ENCODE measurements around the gene ALG8. TPM values are rescaled to one million over a fixed set of nuclear protein-coding genes. Genes with fewer than 3 reads are reported as not detected.
"Not testable (repeated sequence)": the region's sequence is repeated elsewhere in the genome, so short reads cannot be mapped to it uniquely, and the experiment has no call there.

ALG8 gene
- total RNA-seq, 8 experiments from 2014 or later, result 30.6 to 74.1 (median 41.9) TPM

DNA sequence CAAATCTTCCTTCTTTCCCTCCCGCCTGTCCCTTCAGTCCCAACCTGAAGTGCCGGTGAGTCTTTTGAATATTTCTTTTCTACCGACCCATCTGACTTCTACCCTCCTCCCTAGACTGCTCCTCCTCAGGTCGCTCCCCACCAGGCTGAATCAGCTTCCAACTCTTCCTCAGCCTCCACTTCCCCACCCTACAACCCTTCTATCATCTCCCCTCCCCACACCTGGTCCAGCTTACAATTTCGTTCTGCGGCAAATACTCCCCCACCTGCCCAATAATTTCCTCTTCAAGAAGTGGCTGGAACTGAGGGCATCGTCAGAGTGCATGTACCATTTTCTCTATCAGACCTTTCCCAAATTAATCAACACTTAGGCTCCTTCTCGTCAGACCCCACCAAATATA, 57.3 kb downstream of the ALG8 start:
- no peak for ATAC-seq (replicated peaks in 6 of 8)
- peaks cover 19 to 21% of the 10 kb centered on the region in 2 donors for H3K4me1 ChIP-seq (replicated peaks in 1 of 2)
- in situ Hi-C loops (cut with MboI; ENCODE audit: low pct_unique_long_range_greater_than_20kb in 2 of 9, low sequenced_read_pairs in 9 of 9, unreplicated experiment in 9 of 9), result no loop called here
- WGBS, 10 experiments, result 68 to 97% (median 80%) methylated on average over 1 to 8 of the region's 8 CpGs; no CpG with 5 or more reads in 2 of the 10 experiments
- H3K27ac ChIP-seq, result no peak overlapping the region
- no peak overlapping the region for H3K4me3 ChIP-seq

DNA sequence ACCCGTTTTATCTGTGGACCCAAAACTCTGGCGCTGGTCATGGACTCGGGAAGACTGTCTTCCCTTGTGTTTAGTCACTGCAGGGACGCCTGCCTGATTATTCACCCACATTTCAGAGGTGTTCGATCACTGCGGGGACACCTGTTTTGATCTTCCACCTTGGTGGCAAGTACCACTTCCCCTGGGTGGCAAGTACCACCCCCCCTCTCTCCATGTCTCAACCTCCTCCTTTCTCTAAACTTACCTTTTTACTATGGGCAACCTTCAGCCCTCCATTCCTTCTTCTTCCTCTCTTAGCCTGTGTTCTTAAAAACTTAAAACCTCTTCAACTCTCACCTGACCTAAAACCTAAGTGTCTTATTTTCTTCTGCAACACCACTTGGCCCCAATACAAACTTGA, 57.8 kb downstream of the ALG8 start:
- in situ Hi-C loops (cut with MboI; ENCODE audit: low pct_unique_long_range_greater_than_20kb in 2 of 9, low sequenced_read_pairs in 9 of 9, unreplicated experiment in 9 of 9), result no loop called here
- ATAC-seq (replicated peaks in 6 of 8), result no peak
- Histone ChIP-seq H3K4me1 (replicated peaks in 1 of 2) (peaks cover 19 to 23% of the 10 kb centered on the region in 2 donors), H3K27ac (no peak overlapping the region), H3K4me3 (no peak overlapping the region)
- 50 to 100% (median 89%) methylated on average over 1 to 6 of the region's 6 CpGs; no CpG with 5 or more reads in 4 of the 10 experiments for WGBS, 10 experiments

DNA sequence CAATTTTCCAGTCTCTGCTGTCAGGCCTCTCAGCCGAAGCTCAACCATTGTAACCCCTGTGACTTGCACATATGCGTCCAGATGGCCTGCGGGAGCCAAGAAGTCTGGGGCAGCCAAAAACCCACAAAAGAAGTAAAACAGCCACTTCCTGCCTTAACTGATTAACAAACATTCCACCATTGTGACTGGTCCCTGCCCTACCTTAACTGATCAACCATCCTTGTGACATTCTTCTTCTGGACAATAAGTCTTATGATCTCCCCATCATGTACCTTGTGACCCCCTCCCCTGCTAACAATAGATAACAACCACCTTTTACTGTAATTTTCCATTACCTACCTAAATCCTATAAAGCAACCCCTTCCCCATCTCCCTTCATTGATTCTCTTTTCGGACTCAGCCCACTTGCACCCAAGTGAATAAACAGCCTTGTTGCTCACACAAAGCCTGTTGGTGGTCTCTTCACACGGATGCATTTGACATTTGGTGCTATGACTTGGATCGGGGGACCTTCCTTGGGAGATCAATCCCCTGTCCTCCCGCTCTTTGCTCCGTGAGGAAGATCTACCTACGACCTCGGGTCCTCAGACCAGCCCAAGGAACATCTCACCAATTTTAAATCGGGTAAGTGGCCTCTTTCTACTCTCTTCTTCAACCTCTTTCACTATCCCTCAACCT, 58.5 kb downstream of the ALG8 start:
- Histone ChIP-seq H3K4me3 (no peak overlapping the region), H3K27ac (no peak overlapping the region), H3K4me1 (replicated peaks in 1 of 2) (peaks cover 19 to 26% of the 10 kb centered on the region in 2 donors)
- no peak for ATAC-seq (replicated peaks in 6 of 8)
- WGBS, 10 experiments, result 61 to 100% (median 91%) methylated on average over 1 to 11 of the region's 11 CpGs; no CpG with 5 or more reads in 1 of the 10 experiments
- in situ Hi-C loops (cut with MboI; ENCODE audit: low pct_unique_long_range_greater_than_20kb in 2 of 9, low sequenced_read_pairs in 9 of 9, unreplicated experiment in 9 of 9), result no loop called here

DNA sequence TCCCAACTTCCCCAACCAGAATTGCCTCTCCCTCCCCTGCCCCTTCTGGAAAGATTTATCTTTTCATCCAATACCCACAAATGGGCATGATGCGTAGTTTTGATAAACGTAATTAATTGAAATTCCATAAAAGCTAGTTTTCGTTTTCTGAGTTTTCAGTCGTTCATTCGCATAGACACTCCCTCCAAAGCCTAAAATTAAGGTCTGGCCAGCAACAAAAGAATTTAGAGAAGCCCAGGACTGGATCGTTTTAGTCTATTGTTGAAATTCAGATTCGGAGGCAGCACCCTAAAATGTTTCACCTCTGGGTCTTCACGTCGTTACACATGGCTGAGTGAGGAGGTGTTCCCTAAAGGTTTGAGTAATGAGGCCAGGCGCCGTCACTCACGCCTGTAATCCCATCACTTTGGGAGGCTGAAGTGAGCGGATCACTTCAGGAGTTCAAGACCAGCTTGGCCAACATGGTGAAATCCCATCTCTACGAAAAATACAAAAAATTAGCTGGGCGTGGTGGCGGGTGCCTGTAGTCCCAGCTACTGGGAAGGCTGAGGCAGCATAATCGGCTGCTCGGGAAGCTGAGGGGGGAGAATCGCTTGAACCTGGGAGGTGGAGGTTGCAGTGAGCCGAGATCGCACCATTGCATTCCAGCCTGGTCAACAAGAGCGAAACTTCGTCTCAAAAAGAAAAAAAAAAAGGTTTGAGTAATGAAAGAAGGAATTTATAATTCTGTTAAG, 59.2 kb downstream of the ALG8 start:
- in situ Hi-C loops (cut with MboI; ENCODE audit: low pct_unique_long_range_greater_than_20kb in 2 of 9, low sequenced_read_pairs in 9 of 9, unreplicated experiment in 9 of 9), result no loop called here
- WGBS, 10 experiments, result 36 to 85% (median 71%) methylated on average over 1 to 19 of the region's 23 CpGs
- Histone ChIP-seq H3K27ac (peak overlapping the region; percentile 78 to 91), H3K4me3 (peak overlapping the region; percentile 67 to 100 (median 83)), H3K4me1 (replicated peaks in 1 of 2) (peaks cover 19 to 26% of the 10 kb centered on the region in 2 donors)
- ATAC-seq (replicated peaks in 6 of 8), result peak in 2 of 8 experiments; percentile 13 to 25

DNA sequence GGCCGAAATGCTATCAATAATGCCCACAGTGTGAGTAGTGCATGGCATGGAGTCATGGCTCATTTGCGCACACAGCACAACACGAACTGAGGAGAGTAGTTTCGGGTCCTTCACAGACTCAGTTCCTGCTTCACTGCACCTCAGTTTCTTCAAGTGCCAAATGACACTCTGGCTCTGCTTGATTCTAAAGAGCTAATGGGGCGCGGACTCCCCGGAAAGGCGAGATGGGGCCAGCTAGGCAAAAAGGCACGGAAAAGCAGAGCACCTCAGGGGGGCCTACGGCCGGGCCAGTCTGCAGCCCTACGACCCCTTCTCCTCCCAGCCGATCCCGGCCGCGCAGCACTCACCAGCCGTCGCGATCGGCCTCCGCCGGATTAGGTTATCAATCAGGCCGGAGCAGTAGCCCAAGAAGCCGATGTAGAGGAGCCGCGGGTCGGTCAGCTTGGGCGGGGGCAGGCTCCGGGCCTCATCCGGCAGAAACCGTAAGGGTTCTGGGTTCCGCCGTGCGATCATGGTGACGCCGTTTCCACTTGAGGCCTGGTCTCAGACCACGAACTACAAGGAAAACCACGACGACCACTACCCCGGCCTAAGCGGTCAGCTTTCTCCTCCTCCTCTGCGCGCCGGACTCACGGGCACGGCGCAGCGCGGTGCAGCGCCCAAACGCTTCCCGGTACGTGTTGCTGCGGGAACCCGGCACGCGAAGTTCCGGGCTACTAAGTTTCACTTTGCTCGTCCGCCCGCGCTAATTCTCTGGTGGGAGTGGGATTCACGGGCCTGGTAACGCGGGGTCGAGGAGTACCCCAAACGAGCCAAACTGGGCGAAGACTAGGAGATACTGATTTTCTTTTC, 60.0 kb downstream of the ALG8 start, which contains the start of gene NDUFC2:
Gene NDUFC2 (minus strand): TSS at position 631 of the 852 bp plus-strand sequence. CDS start 118 bp downstream, at position 513.
- in situ Hi-C loops (cut with MboI; ENCODE audit: low pct_unique_long_range_greater_than_20kb in 2 of 9, low sequenced_read_pairs in 9 of 9, unreplicated experiment in 9 of 9), result no loop called here
- ATAC-seq (replicated peaks in 6 of 8), result peak; percentile 93 to 98 (median 96)
- Histone ChIP-seq H3K27ac (peak within 1 kb of the TSS; percentile 78 to 91), H3K4me1 (replicated peaks in 1 of 2) (peaks cover 19 to 26% of the 10 kb centered on the region in 2 donors), H3K4me3 (peak within 1 kb of the TSS; percentile 67 to 100 (median 83))
- 0 to 40% (median 2%) methylated on average over 1 to 23 of the region's 68 CpGs; no CpG with 5 or more reads in 4 of the 10 experiments for WGBS, 10 experiments

DNA sequence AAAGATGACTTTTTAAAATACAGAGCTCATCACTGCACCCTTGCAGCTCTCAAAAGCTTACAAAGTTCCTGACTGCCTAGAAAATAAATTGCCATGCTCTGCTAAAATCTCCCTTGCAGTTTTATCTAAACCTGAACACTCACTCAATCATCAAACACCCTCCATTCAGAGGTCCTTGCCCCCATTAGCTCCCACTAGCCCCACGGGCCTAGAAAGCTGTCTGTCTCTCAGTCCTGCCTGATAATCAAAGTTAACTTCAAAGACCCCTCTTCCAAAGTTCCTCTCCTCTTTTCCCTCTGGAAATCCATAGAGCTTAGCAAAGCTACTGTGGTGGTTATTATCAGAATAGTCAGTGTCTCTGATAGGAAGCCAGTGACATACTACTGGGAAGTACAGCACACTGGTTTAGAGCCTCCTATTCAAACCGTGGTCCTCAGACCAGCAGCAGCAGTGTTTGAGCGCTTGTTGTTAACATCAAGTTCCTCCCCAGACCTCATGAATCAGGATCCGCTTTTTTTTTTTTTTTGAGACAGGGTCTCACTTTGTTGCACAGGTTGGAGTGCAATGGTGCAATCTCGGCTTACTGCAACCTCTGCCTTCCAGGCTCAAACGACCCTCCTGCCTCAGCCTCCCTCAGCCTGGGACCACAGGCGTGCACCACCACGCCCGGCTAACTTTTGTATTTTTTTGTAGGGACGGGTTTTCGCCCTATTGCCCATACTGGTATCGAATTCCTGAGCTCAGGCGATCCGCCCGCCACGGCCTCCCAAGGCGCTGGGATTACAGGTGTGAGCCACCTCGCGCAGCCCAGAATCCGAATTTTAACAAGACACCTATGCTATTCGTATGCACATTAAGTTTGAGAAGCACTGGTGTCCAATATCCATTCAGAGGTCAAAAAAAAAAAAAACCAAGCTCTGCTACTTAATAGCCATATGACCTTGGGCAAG, 60.9 kb downstream of the ALG8 start:
- in situ Hi-C loops (cut with MboI; ENCODE audit: low pct_unique_long_range_greater_than_20kb in 2 of 9, low sequenced_read_pairs in 9 of 9, unreplicated experiment in 9 of 9), result no loop called here
- H3K27ac ChIP-seq, result no peak overlapping the region
- peaks cover 19 to 21% of the 10 kb centered on the region in 2 donors for H3K4me1 ChIP-seq (replicated peaks in 1 of 2)
- WGBS, 10 experiments, result 0 to 80% (median 41%) methylated on average over 1 to 9 of the region's 21 CpGs; no CpG with 5 or more reads in 2 of the 10 experiments
- ATAC-seq (replicated peaks in 6 of 8), result no peak
- peak overlapping the region; percentile 67 to 100 (median 83) for H3K4me3 ChIP-seq

DNA sequence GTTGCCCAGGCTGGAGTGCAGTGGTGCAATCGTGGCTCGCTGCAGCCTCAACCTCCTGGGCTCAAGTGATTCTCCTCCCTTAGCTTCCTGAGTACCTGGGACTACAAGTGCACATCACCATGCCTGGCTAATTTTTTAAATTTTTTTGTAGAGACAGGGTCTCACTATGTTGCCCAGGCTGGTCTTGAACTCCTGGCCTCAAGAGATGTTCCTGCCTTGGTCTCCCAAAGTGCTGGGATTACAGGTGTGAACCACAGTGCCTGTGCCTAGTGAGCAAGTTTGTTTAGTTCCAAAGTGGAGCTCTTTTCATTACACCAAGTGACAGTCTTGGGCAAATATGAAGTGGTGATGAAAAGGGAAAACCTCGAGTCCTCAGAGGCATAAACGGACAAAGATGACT, 61.8 kb downstream of the ALG8 start:
- ATAC-seq (replicated peaks in 6 of 8); H3K27ac ChIP-seq; H3K4me3 ChIP-seq; in situ Hi-C loops (cut with MboI; ENCODE audit: low pct_unique_long_range_greater_than_20kb in 2 of 9, low sequenced_read_pairs in 9 of 9, unreplicated experiment in 9 of 9): not testable (repeated sequence)
- peaks cover 16 to 18% of the 10 kb centered on the region in 2 donors for H3K4me1 ChIP-seq (replicated peaks in 1 of 2)
- 50 to 100% (median 88%) methylated on average over 1 to 4 of the region's 4 CpGs; no CpG with 5 or more reads in 1 of the 10 experiments for whole genome bisulfite sequencing, 10 experiments

DNA sequence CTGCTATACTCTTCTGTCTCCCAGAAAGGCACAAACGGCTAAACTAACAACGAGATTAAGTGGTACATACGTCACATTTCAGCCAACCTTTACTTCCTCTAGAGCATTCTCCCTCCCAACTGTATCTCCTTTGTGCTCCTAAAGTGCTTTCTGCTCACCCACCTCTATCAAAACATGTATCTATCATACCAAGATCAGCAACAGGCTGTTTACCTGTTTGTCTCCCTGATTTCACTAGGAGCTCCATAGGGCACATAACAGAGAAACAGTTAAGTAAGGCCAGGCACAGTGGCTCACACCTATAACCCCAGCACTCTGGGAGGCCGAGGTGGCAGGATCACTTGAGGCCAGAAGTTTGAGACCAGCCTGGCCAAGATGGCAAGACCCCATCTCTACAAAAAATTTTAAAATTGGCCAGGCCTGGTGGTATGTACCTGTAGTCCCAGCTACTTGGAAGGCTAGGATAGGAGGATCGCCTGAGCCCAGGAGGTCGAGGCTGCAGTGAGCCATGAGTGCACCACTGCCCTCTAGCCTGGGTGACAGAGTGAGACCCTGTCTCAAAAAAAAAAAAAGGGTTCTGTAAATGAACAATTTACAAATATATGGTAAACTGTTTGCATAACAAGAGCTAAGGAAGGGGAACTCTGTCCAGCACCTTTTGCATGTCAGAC, 62.6 kb downstream of the ALG8 start:
- Histone ChIP-seq H3K4me3 (no peak overlapping the region), H3K27ac (no peak overlapping the region), H3K4me1 (replicated peaks in 1 of 2) (peaks cover 14 to 16% of the 10 kb centered on the region in 2 donors)
- 20 to 100% (median 90%) methylated on average over 1 to 5 of the region's 6 CpGs; no CpG with 5 or more reads in 2 of the 10 experiments for WGBS, 10 experiments
- in situ Hi-C loops (cut with MboI; ENCODE audit: low pct_unique_long_range_greater_than_20kb in 2 of 9, low sequenced_read_pairs in 9 of 9, unreplicated experiment in 9 of 9), result no loop called here
- ATAC-seq (replicated peaks in 6 of 8), result no peak

DNA sequence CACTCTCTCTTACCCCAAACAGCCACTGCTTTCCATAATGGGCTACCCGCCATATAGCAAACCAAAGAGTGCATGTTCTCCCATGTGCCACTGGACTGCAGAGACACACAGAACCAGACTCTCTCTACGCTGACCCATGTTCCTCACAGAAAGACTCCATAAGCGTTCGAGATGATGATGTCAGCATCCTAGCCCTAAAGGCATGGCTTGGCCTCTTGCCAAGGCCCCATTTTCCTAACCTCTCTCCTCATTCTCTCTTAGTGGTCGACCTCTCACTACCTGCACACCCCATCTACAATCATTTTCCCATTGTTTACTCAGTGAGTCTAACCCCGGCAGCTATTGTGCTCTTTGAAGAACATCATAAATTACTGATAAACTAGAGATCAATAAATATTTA, 64.7 kb downstream of the ALG8 start:
- in situ Hi-C loops (cut with MboI; ENCODE audit: low pct_unique_long_range_greater_than_20kb in 2 of 9, low sequenced_read_pairs in 9 of 9, unreplicated experiment in 9 of 9), result no loop called here
- 60 to 100% (median 91%) methylated on average over 1 to 6 of the region's 6 CpGs; no CpG with 5 or more reads in 2 of the 10 experiments for WGBS, 10 experiments
- ATAC-seq (replicated peaks in 6 of 8), result no peak
- Histone ChIP-seq H3K4me3 (no peak overlapping the region), H3K27ac (no peak overlapping the region), H3K4me1 (replicated peaks in 1 of 2) (peaks cover 10% of the 10 kb centered on the region in 2 donors)

DNA sequence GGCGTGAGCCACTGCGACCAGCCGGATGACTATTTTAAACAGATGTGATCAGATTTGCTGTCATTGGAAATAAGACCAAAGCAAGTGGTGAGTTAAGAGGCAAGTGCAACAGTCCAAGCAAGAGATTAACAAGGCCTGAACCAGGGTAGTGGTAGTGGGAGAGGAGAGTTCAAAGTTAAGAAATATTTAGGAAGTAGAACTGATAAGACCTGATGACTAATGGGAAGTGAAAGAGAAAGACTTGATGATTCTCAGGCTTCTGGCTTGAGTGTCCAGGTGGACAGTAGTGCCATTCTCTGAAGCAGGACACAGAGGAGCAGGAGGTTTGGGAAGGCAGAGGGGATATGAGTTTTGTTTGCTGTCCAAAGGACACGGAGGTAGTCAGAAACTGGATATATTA, 67.0 kb downstream of the ALG8 start:
- 86 to 100% (median 100%) methylated on average over 1 to 4 of the region's 4 CpGs; no CpG with 5 or more reads in 2 of the 10 experiments for WGBS, 10 experiments
- Histone ChIP-seq H3K4me3 (no peak overlapping the region), H3K4me1 (replicated peaks in 1 of 2) (peaks cover 2 to 5% of the 10 kb centered on the region in 2 donors), H3K27ac (no peak overlapping the region)
- in situ Hi-C loops (cut with MboI; ENCODE audit: low pct_unique_long_range_greater_than_20kb in 2 of 9, low sequenced_read_pairs in 9 of 9, unreplicated experiment in 9 of 9), result no loop called here
- ATAC-seq (replicated peaks in 6 of 8), result no peak

DNA sequence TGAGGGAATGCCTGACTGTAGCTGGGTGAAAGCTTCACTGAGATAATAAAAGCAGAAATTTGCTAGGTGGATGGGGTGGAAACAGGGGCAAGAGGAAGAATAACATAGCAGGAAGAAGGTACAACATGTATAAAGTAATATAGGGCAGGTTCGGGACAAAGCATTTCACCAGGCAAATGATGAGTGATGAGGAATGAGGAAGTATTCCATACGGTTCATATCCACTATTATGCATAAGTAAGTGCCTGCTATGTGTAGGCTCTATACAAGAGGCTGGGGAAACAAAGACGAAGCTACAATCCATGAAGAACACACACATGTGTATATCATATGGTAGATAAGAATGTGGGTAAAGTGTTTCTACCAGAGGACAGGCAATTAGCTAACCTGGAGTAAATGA, 67.7 kb downstream of the ALG8 start:
- ATAC-seq (replicated peaks in 6 of 8), result no peak
- Histone ChIP-seq H3K27ac (no peak overlapping the region), H3K4me1 (replicated peaks in 1 of 2) (peaks cover 0 to 3% of the 10 kb centered on the region in 2 donors), H3K4me3 (no peak overlapping the region)
- in situ Hi-C loops (cut with MboI; ENCODE audit: low pct_unique_long_range_greater_than_20kb in 2 of 9, low sequenced_read_pairs in 9 of 9, unreplicated experiment in 9 of 9), result no loop called here
- 27 to 100% (median 85%) methylated on average over 1 to 3 of the region's 3 CpGs; no CpG with 5 or more reads in 1 of the 10 experiments for WGBS, 10 experiments
